ENCODE results near the gene TMLHE. TPM values are rescaled to one million over a fixed set of nuclear protein-coding genes. Genes with fewer than 3 reads are reported as not detected.
A peak's percentile ranks its signal among the peaks of the same experiment; 100 is the strongest.

Gene TMLHE
- total and polyA plus RNA-seq, 2 of the 13 experiments (the other 11 are each of a cell fraction or from before 2014, with no cell fraction given), result 12.5 to 14.2 TPM

DNA sequence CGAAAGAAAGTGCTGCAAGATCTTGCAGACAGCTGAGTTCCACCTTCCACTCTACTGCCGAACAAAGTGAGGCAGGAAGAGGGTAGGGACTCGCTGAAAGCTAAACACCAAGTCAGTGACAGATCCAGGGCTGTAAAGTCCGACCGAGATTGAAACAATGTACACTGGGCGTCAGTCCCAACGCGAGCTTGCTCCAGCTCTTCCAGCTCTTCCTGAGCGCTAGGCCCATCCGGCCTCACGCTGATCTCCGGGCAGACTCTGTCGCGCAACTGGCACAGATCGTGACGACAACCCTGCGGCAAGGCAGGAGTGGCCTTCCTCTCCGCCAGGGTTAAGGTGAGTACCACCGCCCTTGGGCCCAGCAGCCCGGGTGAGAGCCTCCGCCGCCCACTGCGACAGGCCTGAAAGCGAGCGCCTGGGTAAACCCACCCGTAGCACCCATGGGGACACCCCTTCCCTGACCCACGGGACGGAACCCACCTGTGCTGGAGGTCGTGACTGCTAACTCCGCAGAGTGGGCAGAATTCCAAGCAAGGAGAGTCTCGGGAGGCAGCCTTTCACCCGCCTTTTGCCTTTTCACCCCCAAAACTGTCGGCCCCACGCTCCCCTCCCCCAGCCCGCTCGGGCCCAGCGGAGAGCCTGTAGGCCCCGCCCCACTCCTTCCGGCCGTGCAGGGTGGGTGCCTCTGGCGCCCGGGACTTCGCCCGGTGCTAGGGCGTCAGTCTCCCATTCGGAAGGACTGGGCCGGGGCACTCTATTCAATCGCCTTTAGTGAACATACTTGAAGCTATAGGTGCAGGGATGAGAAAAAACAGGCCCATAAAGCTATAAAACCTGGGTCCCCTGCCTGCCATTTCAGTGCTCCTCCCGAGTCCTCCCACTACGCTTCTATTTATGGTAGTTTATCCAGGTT is at the start of gene TMLHE, which contains the start of gene SPRY3 (continued):
- TF ChIP-seq, protein P1, sequence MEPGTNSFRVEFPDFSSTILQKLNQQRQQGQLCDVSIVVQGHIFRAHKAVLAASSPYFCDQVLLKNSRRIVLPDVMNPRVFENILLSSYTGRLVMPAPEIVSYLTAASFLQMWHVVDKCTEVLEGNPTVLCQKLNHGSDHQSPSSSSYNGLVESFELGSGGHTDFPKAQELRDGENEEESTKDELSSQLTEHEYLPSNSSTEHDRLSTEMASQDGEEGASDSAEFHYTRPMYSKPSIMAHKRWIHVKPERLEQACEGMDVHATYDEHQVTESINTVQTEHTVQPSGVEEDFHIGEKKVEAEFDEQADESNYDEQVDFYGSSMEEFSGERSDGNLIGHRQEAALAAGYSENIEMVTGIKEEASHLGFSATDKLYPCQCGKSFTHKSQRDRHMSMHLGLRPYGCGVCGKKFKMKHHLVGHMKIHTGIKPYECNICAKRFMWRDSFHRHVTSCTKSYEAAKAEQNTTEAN (CRISPR knock-in tag; conservative IDR thresholded peaks at IDR 0.05), result no peak
- TF ChIP-seq KDM6A (CRISPR knock-in tag; IDR thresholded peaks at IDR 0.05; ENCODE audit: low read depth) (no peak), GMEB1 (CRISPR knock-in tag; IDR thresholded peaks at IDR 0.05; ENCODE audit: borderline replicate concordance) (no peak), ZNF788 (CRISPR knock-in tag; IDR thresholded peaks at IDR 0.05; ENCODE audit: borderline replicate concordance) (no peak), ELF1 (CRISPR knock-in tag; IDR thresholded peaks at IDR 0.05) (no peak), AHR (CRISPR knock-in tag; IDR thresholded peaks at IDR 0.05) (no peak), TMF1 (CRISPR knock-in tag; IDR thresholded peaks at IDR 0.05; ENCODE audit: low read depth) (no peak), ZNF12 (CRISPR knock-in tag; IDR thresholded peaks at IDR 0.05) (no peak), REST (IDR thresholded peaks at IDR 0.05; ENCODE audit: borderline replicate concordance in 1 of 2, low read depth in 1 of 2, low read length in 2 of 2) (no peak), ZNF629 (CRISPR knock-in tag; conservative IDR thresholded peaks at IDR 0.05) (no peak; the same call in 1 of the 2 replicates), HIC2 (CRISPR knock-in tag; IDR thresholded peaks at IDR 0.05; ENCODE audit: low read depth) (no peak), ZNF660 (CRISPR knock-in tag; IDR thresholded peaks at IDR 0.05; ENCODE audit: borderline replicate concordance, low read depth) (no peak), ZZZ3 (CRISPR knock-in tag; IDR thresholded peaks at IDR 0.05; ENCODE audit: borderline replicate concordance) (no peak), ZNF121 (CRISPR knock-in tag; IDR thresholded peaks at IDR 0.05) (0 out of 2 replicates have a peak, but pooled peaks have one; percentile 18)
- TF ChIP-seq, protein P2, sequence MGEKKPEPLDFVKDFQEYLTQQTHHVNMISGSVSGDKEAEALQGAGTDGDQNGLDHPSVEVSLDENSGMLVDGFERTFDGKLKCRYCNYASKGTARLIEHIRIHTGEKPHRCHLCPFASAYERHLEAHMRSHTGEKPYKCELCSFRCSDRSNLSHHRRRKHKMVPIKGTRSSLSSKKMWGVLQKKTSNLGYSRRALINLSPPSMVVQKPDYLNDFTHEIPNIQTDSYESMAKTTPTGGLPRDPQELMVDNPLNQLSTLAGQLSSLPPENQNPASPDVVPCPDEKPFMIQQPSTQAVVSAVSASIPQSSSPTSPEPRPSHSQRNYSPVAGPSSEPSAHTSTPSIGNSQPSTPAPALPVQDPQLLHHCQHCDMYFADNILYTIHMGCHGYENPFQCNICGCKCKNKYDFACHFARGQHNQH (CRISPR knock-in tag; IDR thresholded peaks at IDR 0.05), result peak; percentile 30; the same call in 1 of the 2 replicates
